Activated CD8-positive, alpha-beta memory T cell treated with anti-CD3 and anti-CD28 coated beads, Interleukin-2, amount 50 U/mL, for 4 hours (primary cell): ENCODE data around the gene TMEM161A.

Source experiments
- DNase-seq: peaks from one replicate; pipeline ENCODE4 v3.0.0-alpha.2; 2020

TMEM161A gene

GRCh38 chr19:19096641-19097627 lies 41.3 kb downstream of the TMEM161A start:
- no peak for DNase-seq

- DNase-seq = no peak
Measured at GRCh38 chr19:19095691-19096090, 42.6 kb downstream of the TMEM161A start.

- DNase-seq = no peak
Measured at GRCh38 chr19:19094513-19094912, 43.8 kb downstream of the TMEM161A start.

- no peak for DNase-seq
Measured at GRCh38 chr19:19087676-19088075, 50.6 kb downstream of the TMEM161A start.

GRCh38 chr19:19083413-19084178 lies 54.7 kb downstream of the TMEM161A start:
- DNase-seq = no peak

- no peak for DNase-seq
Measured at GRCh38 chr19:19081642-19082151, 56.6 kb downstream of the TMEM161A start.

- DNase-seq = no peak
Measured at GRCh38 chr19:19079571-19079970, 58.7 kb downstream of the TMEM161A start.

- DNase-seq = no peak
Measured at GRCh38 chr19:19078801-19079200, 59.5 kb downstream of the TMEM161A start.

- no peak for DNase-seq
Measured at GRCh38 chr19:19077103-19077502, 61.2 kb downstream of the TMEM161A start.

- DNase-seq = no peak
Measured at GRCh38 chr19:19076476-19076875, 61.8 kb downstream of the TMEM161A start.

GRCh38 chr19:19075126-19075525 lies 63.2 kb downstream of the TMEM161A start:
- DNase-seq = no peak

GRCh38 chr19:19074196-19074882 lies 63.9 kb downstream of the TMEM161A start:
- DNase-seq = no peak

- DNase-seq = no peak
Measured at GRCh38 chr19:19071897-19072296, 66.4 kb downstream of the TMEM161A start.
